Measurements from ENCODE around the gene TENT5C. TPM values are rescaled to one million over a fixed set of nuclear protein-coding genes. Genes with fewer than 3 reads are reported as not detected.
A peak's percentile ranks its signal among the peaks of the same experiment; 100 is the strongest.

TENT5C gene
- total and polyA plus RNA-seq, 9 of the 15 experiments (the other 6 are each of a cell fraction or from before 2014, with no cell fraction given): 1.8 to 7.7 (median 4.0) TPM

DNA sequence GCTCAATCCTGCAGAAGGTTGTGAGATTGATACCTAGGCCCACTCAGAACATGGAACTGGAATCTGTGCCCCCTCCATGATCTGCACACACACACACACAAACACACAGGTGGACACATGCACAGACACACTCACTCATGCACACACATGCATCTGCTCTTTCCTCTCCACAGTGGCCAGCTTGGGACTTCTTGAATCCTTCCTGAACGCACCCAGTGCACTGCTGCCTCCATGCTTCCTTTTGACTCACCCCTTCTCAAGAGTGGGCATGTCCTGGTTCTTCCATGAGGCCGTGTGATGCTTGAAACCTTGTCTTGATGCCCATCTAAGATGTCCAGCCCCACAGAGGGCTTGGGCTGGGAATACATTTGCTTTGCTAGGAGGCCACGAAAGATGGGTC, 25.4 kb upstream of the TENT5C start:
- Histone ChIP-seq H2AFZ (ENCODE audit: low read depth, low read length) (no peak overlapping the region), H3K9ac (ENCODE audit: insufficient read depth in 1 of 2, low read depth in 2 of 2, low read length in 2 of 2) (no peak overlapping the region), H3K4me2 (ENCODE audit: insufficient read depth, low read length) (no peak overlapping the region), H3K79me2 (ENCODE audit: control insufficient read depth, insufficient read depth, low read length) (no peaks in the 10 kb centered on the region), H3K4me1 (replicated peaks in 1 of 2; ENCODE audit: control insufficient read depth in 2 of 2, insufficient read depth in 2 of 2, low read length in 2 of 2) (no peaks in the 10 kb centered on the region; a peak in 1 of 5 replicates), H3K4me3 (no peak overlapping the region), H3K27me3 (ENCODE audit: control insufficient read depth in 2 of 2, insufficient read depth in 2 of 2, low read length in 2 of 2) (no peaks in the 10 kb centered on the region), H3K9me3 (replicated peaks; ENCODE audit: control insufficient read depth, insufficient read depth, low read depth, low read length) (no peaks in the 10 kb centered on the region; the same call in 1 of the 2 replicates), H4K20me1 (replicated peaks; ENCODE audit: control insufficient read depth, insufficient read depth, low read length) (no peaks in the 10 kb centered on the region), H3K27ac (ENCODE audit: extremely low read depth, low read depth, low read length) (no peak overlapping the region), H3K9me1 (ENCODE audit: control insufficient read depth, insufficient read depth, low read length) (no peaks in the 10 kb centered on the region), H3K36me3 (ENCODE audit: control insufficient read depth, insufficient read depth, low read length) (no peaks in the 10 kb centered on the region)
- 0 out of 2 replicates have a peak, but pooled peaks have one; percentile 14 for TF ChIP-seq MCM3 (IDR thresholded peaks at IDR 0.05)
- TF ChIP-seq FOS (IDR thresholded peaks at IDR 0.05; ENCODE audit: extremely low read depth, insufficient read length): no peak
- in situ Hi-C loops (cut with MboI): no loop called here
- CTCF ChIA-PET (ENCODE audit: low intra/inter-chr PET ratio): no interaction called here
- intact Hi-C loops (cut with micrococcal nuclease): no loop called here
- no TSS peak for BruUV-seq (replicated peaks)
- no peak for ATAC-seq
- POLR2A ChIA-PET: interaction anchor here (0.8 to 1.7 kb wide), 5 partner anchors 11 to 28 kb away, joined by 3 to 6 read pairs (median 4); partner anchors contain the start of gene TENT5C
- WGBS (ENCODE audit: insufficient coverage, low coverage, missing lambda C conversion rate): 10% methylated on average over 3 of the region's 3 CpGs
- peak; percentile 59 for FAIRE-seq
- no peak for DNase-seq (ENCODE audit: extremely low read depth in 1 of 4, low spot score in 3 of 4)

GRCh38 chr1:117580882-117581281, 25.0 kb upstream of the TENT5C start:
- Histone ChIP-seq H2AFZ (ENCODE audit: low read depth, low read length) (no peak overlapping the region), H3K27ac (ENCODE audit: extremely low read depth, low read depth, low read length) (no peak overlapping the region), H3K4me3 (no peak overlapping the region), H3K4me2 (ENCODE audit: insufficient read depth, low read length) (no peak overlapping the region), H3K9me3 (replicated peaks; ENCODE audit: control insufficient read depth, insufficient read depth, low read depth, low read length) (no peaks in the 10 kb centered on the region; the same call in 1 of the 2 replicates), H3K9ac (ENCODE audit: insufficient read depth in 1 of 2, low read depth in 2 of 2, low read length in 2 of 2) (no peak overlapping the region), H4K20me1 (replicated peaks; ENCODE audit: control insufficient read depth, insufficient read depth, low read length) (no peaks in the 10 kb centered on the region), H3K4me1 (replicated peaks in 1 of 2; ENCODE audit: control insufficient read depth in 2 of 2, insufficient read depth in 2 of 2, low read length in 2 of 2) (no peaks in the 10 kb centered on the region), H3K27me3 (ENCODE audit: control insufficient read depth in 2 of 2, insufficient read depth in 2 of 2, low read length in 2 of 2) (no peaks in the 10 kb centered on the region), H3K36me3 (ENCODE audit: control insufficient read depth, insufficient read depth, low read length) (no peaks in the 10 kb centered on the region), H3K79me2 (ENCODE audit: control insufficient read depth, insufficient read depth, low read length) (no peaks in the 10 kb centered on the region), H3K9me1 (ENCODE audit: control insufficient read depth, insufficient read depth, low read length) (no peaks in the 10 kb centered on the region)
- TF ChIP-seq ZFP36 (IDR thresholded peaks at IDR 0.05; ENCODE audit: low read depth, low read length, partially characterized antibody) (peak; percentile 97), SMAD1 (IDR thresholded peaks at IDR 0.05; ENCODE audit: low read depth, low read length, partially characterized antibody) (no peak)
- ChIA-PET POLR2A (interaction anchor here (0.8 to 2.3 kb wide), 9 partner anchors 8 to 49 kb away, joined by 3 to 8 read pairs (median 4); partner anchors contain the start of gene TENT5C), CTCF (ENCODE audit: low intra/inter-chr PET ratio) (no interaction called here)
- no peak for ATAC-seq
- no TSS peak for BruUV-seq (replicated peaks)
- intact Hi-C loops (cut with micrococcal nuclease): no loop called here
- WGBS (ENCODE audit: insufficient coverage, low coverage, missing lambda C conversion rate): 9% methylated on average over 2 of the region's 2 CpGs
- in situ Hi-C loops (cut with MboI): no loop called here
- no peak for FAIRE-seq
- no peak for DNase-seq (ENCODE audit: extremely low read depth in 1 of 4, low spot score in 3 of 4)

Data from K562 (cell line).